MV-4-11 (cell line): ENCODE results near the gene TERB2.
"Not testable (repeated sequence)": the region's sequence is repeated elsewhere in the genome, so short reads cannot be mapped to it uniquely, and the experiment has no call there.

Source experiments
- DNase-seq: peaks from one replicate; lab custom pipeline; 2025; lab: John Stamatoyannopoulos, UW

TERB2 gene

GRCh38 chr15:45003731-45004410 lies 47.4 kb downstream of the TERB2 start:
- not testable (repeated sequence) for DNase-seq

- DNase-seq, result not testable (repeated sequence)
These were observed 48.2 kb downstream of the TERB2 start for GRCh38 chr15:45004590-45005175.

- DNase-seq, result no peak
These were observed 52.6 kb downstream of the TERB2 start for GRCh38 chr15:45009046-45009445.

GRCh38 chr15:45015114-45015513 lies 58.6 kb downstream of the TERB2 start:
- not testable (repeated sequence) for DNase-seq

- not testable (repeated sequence) for DNase-seq
These were observed 63.9 kb downstream of the TERB2 start for GRCh38 chr15:45020222-45020900.

GRCh38 chr15:45020901-45021259 lies 64.4 kb downstream of the TERB2 start:
- DNase-seq, result not testable (repeated sequence)

- DNase-seq, result no peak
These were observed 64.9 kb downstream of the TERB2 start for GRCh38 chr15:45021348-45021747.

GRCh38 chr15:45022871-45023658 lies 66.6 kb downstream of the TERB2 start, which contains the start of gene SORD:
Gene SORD (plus strand): TSS chr15:45023195. CDS start chr15:45023284, 89 bp downstream.
- peak; percentile 82 for DNase-seq

- no peak for DNase-seq
These were observed 67.3 kb downstream of the TERB2 start for GRCh38 chr15:45023659-45024225.

- DNase-seq, result not testable (repeated sequence)
These were observed 68.2 kb downstream of the TERB2 start for GRCh38 chr15:45024649-45025048.

GRCh38 chr15:45025627-45026026 lies 69.1 kb downstream of the TERB2 start:
- DNase-seq, result not testable (repeated sequence)

GRCh38 chr15:45026651-45027190 lies 70.2 kb downstream of the TERB2 start:
- DNase-seq, result no peak

GRCh38 chr15:45027220-45027619 lies 70.7 kb downstream of the TERB2 start:
- DNase-seq, result no peak
